ENCODE results near the gene TGFB2.

DNA sequence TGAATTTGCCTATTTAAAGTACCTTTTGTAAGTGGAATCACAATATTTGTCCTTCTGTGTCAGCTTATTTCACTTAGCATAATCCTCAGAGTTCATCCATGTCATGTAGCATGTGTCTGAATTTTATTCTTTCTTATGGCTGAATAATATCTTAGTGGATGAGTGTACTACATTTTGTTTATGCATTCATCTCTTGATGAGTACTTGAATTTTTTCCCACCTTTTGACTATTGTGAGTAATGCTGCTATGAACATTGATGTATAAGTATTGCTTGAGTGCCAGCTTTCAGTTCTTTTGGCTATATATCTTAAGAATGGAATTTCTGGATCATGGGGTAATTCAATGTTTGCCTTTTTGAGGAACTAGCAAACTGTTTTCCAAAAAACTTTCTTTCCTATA, 84.2 kb downstream of the TGFB2 start:
- TF ChIP-seq, protein P1, sequence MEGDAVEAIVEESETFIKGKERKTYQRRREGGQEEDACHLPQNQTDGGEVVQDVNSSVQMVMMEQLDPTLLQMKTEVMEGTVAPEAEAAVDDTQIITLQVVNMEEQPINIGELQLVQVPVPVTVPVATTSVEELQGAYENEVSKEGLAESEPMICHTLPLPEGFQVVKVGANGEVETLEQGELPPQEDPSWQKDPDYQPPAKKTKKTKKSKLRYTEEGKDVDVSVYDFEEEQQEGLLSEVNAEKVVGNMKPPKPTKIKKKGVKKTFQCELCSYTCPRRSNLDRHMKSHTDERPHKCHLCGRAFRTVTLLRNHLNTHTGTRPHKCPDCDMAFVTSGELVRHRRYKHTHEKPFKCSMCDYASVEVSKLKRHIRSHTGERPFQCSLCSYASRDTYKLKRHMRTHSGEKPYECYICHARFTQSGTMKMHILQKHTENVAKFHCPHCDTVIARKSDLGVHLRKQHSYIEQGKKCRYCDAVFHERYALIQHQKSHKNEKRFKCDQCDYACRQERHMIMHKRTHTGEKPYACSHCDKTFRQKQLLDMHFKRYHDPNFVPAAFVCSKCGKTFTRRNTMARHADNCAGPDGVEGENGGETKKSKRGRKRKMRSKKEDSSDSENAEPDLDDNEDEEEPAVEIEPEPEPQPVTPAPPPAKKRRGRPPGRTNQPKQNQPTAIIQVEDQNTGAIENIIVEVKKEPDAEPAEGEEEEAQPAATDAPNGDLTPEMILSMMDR (IDR thresholded peaks at IDR 0.05): no peak
- TF ChIP-seq POLR2A (IDR thresholded peaks at IDR 0.05) (no peak), POLR2AphosphoS5 (IDR thresholded peaks at IDR 0.05) (no peak)

Data from stomach (tissue), 4 donors.